CD4-positive, alpha-beta T cell treated with Interleukin-15 for 1 hour (primary cell): Measurements from ENCODE around the gene GPAT2.
"Not testable (repeated sequence)": the region's sequence is repeated elsewhere in the genome, so short reads cannot be mapped to it uniquely, and the experiment has no call there.

Experiments used
- DNase-seq: peaks from one replicate; pipeline ENCODE4 v3.0.0-alpha.2; 2020

The GPAT2 gene, protein sequence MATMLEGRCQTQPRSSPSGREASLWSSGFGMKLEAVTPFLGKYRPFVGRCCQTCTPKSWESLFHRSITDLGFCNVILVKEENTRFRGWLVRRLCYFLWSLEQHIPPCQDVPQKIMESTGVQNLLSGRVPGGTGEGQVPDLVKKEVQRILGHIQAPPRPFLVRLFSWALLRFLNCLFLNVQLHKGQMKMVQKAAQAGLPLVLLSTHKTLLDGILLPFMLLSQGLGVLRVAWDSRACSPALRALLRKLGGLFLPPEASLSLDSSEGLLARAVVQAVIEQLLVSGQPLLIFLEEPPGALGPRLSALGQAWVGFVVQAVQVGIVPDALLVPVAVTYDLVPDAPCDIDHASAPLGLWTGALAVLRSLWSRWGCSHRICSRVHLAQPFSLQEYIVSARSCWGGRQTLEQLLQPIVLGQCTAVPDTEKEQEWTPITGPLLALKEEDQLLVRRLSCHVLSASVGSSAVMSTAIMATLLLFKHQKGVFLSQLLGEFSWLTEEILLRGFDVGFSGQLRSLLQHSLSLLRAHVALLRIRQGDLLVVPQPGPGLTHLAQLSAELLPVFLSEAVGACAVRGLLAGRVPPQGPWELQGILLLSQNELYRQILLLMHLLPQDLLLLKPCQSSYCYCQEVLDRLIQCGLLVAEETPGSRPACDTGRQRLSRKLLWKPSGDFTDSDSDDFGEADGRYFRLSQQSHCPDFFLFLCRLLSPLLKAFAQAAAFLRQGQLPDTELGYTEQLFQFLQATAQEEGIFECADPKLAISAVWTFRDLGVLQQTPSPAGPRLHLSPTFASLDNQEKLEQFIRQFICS

DNA sequence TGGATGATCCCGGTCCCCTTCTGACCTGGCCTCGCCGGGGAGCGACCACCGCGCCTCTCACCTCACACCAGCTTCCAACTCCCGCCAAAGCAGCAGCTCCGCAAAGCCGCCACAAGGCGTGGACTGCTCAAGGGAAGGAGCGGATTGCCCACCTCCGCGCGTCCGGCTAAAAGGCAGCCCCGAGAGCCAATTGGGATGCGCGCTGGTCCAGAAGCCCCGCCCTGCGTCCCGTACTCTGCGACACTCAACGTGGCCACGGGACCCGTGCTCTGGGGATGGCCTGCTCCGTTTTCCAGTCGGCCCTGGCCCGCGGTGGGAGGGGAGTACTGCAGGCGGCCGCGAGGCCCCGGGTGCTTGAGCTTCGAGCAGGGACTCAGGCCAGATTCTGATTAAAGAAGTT, at the start of gene GPAT2:
Gene GPAT2 (minus strand): TSS at position 125 of the 400 bp plus-strand sequence. CDS start 2,557 bp downstream, outside the sequence.
- DNase-seq: not testable (repeated sequence)

DNA sequence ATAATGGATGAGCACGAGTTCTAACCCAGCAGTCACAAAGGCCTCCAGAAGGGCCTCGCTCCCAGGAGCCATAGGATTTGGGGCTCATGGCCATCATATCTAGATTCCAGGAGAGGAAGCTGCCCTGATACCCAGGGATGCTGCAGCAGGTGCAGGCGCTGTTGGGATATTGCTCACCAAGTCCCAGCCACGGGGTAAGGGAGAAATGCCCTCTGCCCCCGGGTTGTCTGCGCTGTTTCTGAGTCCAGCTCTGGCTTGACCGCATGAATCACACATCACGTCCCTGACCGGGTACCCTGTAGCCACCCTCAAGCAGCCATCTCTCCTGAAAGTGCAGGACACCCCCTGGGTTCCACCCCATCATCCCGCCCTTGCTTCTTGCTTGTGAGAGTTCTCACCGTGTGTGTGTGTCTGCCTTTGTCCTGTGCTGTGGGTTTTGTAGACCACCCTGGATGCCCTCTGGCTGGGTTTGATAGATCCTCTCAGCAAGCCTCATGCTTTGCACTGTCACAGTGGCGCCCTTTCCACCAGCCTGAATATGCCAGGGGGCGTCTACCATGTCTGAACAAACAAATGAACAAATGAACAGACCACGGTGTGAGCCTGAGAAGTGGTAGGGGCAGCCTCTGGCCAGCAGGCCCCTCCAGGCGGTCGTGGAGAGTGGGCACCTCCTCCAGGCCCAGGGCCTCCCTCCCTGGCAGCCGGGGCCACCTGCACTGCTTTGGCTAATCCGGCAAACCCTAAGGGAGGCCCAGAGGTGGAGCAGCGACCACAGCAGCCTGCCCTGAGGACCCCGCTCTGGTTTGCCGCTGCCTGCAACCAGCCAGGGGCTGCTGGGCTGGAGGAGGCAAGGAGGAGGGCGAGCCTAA, 49.5 kb upstream of the GPAT2 start:
- DNase-seq: no peak

DNA sequence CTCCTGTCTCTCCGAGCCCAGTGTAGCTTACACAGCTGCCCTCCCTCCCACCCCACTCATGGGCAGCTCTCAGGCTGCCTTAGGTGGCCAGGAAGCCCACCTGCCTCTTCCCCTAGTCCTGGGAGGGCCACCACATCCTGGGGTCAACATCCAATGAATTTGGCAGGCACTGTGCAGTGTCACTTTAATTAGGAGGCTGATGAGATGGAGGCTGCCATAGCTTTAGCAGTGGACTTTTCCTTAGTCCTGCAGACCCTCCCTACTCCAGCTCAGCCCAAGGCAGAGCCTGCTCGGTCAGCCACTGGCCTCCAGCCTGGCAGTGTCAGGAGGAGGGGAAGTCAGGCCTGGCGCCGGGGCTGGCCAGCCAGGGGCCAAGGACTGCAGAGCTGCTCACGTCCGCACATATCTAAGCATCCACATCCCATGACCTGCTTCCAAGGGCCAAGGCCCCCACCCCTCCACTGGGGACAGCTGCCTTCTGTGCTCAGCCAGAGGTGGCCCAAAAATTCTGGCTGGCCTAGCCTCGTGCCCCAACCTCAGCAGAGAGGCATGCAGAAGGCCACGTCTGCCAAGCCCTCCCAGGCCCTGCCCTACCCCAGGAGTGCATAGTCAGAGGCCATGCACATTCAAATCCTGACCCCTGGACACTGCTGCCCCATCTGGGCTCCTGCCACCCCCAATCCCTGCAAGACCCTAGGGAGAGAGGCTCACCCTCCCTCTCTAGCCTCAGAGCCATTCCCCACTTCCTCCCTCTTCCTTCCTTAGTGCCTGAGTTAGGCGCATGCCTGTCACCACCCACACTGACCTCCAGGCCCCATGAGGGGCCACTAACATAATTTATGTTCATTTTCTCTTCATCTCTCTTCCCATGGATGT, 48.6 kb upstream of the GPAT2 start:
- DNase-seq: no peak

DNA sequence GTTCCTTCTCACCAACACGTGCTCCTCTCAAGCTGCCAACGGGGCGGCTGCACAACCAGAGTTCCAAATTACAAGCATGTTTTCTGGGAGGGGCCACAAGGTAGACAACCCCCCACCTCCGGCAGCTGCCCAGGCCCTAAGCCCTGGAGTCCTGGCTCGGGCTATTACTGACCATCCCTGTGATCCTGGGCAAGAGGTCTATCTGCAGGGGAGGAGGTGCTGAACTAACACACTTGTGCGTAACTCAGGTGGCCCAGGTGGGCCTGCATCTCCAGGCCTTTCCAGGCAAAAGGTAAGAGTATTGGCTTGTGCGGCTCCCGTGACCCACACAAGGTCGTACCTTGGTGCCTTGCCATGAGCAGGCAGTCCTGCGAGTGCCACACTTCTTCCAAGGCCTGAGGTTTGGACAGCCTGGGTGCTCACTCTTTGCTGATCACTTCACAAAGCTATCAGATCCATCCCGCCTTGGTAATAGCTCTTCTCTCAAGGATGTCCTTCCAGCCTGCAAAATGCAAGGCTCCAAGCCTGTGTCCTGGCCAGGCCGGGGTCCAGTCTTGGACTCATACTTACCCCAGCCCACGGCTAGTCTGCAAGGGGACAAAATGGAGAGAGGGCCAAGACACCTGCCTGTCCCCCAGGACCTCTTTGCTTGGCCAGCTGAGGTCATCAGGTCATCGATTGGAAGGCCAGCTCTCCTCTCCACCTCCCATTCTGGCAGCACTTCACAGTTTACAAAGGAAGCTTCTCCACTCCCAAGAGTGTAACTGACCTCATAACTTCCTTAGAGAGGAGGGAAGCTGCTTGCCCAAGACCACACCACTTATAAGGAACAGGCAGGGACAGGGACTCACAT, 47.7 kb upstream of the GPAT2 start:
- no peak for DNase-seq

DNA sequence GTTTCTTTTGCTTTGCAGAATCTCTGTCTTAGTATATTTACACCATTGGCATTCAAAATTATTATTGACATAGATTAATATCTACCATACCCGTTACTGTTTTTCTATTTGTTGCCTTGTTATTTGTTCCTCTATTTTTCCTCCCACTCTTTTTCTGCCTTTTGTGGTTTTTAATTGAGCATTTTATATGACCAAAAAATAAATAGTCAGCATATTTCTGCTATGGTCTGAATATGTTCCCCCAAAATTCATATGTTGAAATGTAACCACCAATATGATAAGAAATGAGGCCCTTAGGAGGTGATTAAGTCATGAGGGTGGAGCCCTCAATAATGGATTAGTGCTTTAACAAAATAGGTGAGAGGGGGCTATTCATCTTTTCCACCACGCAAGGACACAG, 46.3 kb upstream of the GPAT2 start:
- no peak for DNase-seq

DNA sequence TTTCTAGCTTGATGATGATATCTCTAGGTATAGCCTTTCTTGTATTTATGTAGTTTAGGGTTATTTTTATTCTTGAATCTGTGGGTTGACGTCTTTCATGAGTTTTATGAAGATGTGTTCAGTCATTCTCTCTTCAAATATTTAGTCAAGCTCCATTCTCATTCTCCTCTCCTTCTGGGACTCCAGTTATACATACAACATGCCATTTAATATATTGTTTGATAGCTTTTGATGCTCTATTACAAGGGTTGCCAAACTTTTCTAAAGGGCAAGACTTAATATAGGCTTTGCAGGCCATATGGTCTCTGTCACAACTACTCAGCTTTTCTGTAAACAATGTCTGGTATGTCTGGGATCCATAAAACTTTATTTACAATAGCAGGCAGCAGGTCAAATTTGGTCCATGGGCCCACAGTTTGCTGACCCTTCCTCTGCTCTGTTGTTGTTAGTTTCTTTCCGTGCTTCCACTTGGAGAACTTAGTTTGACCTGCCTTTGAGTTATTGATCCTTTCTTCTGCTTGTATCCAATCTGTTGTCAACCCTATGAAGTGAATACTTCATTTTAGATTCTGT, 40.6 kb upstream of the GPAT2 start:
- DNase-seq: no peak

DNA sequence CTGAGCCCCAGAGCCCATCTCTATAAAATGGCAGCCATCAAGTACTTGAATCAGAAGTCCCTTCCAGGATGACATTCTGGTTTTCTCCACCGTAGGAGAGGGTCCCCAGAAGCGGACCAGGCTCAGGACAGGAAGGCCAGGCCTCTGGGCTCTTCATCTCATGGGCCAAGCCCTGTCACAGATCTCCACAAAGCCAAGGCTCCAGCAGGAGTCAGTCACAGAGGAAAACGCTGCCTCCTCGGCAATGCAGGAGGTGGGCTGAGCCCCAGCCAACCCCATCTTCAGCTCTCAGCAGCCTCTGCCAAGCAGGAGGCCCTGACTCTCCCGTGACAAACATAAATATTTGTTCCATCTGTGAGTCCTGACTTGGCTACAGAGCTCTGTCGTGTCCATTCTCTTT, 39.4 kb upstream of the GPAT2 start:
- DNase-seq: no peak

DNA sequence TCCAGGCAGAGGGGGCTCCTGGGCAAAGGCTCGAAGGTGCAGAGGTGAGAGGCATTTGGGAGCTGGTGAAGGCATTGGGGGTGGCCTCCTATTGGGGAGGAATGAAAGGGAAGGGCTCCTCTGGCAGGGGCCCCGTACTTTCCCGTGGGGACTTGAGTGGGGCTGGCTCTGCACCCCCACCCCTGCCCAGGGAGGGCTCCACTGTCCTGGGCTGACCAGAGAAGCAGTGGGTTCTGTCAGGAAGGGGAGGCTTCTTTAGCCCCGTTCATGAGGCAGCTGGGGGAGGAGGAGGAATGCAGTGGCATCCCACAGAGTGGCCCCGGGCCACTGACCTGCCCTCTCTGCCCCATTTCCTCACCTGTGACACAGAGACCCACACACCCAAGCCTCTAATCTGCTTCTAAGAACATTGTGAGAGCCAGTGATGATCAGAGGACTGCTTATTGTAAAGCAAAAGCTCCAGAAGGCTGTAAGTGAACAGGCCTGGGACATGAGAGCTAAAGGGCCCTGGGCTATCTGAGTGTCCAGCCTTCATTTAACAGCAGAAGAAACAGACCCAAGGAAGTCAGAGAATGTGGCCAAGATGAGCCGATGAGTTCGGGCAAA, 38.6 kb upstream of the GPAT2 start:
- no peak for DNase-seq

DNA sequence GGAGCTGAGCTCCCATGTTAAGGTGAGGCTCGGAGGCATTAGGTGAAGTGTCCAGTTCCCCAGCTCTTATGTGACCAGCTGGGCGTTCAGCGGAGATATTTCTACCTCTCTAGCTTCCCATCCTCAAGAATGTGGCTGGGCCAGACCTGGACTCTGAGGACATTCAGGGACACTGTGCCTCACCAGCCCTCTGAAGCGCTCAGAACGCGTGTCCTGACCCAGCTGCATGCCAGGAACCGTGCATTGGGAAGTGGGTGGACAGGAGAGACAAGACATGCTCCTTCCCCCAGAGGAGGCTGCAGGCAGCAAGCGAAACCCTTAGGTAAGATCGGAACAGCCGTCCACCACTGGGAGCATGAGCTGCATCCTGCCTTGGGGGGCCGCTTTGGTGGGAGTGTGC, 38.0 kb upstream of the GPAT2 start:
- no peak for DNase-seq

DNA sequence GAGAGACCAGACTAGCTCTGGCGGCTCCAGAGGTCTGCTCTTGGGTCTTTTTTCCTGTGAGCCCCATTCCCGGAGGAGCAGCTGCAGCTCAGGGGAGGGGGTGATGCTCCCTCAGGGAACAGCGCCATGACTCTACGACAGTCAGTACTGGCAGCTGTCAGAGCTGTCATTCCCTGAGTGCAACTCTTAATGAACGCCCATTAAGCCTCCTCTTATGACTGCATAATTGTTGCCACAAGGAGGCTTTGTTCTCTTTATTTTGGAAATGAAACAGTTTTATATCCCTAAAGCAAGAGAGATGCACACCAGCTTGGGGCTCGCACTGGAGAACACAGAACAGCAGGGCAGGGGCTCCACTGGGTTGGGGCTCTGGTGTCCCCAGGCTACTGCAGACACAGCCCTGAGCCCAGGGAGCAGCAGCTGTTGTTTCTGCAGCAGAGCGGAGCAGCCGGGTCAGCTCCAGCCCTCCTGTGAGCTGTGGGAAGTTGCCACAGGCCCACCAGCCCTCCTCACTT, 37.3 kb upstream of the GPAT2 start:
- DNase-seq: not testable (repeated sequence)

DNA sequence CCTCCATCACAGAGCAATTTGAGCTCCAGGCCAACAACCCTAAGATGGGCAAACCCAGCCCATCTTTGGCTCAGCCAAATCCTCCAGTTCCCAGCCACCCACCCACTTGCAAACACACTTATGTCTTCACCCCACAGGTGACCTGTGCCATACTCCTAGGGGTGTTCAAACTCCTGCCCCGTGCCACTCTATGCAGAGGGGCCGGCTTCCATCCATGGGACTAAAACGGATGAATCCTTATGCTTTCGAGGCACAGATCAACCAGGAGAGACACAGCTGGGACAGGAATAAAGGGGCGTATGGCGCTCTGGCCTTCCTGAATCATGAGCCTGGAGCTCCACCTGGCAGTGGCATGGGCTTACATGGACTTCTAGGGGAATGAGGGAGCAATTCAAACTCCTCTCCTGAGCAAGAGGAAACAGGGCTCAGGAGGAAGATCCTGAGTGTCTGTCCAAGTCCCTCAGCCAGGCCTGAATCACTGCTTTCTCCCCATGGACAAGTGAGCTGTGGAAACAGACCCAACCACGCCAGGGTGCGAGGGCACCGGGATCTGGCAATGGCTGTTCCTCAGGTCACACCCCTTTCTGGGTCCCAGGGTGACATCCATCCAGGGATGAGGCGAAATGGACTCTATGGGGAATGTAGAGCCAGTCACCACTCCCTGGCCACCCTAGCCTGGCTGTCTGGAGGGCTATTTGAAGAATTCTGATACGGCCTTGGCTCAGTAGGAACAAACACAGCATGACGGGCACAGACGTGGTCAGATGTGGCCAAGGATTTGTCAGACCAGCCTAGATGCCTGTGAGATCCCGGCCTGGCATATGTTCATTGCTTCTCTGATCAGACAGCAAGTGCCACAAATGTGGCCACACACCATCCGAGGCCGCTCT, 36.6 kb upstream of the GPAT2 start:
- DNase-seq: not testable (repeated sequence)

DNA sequence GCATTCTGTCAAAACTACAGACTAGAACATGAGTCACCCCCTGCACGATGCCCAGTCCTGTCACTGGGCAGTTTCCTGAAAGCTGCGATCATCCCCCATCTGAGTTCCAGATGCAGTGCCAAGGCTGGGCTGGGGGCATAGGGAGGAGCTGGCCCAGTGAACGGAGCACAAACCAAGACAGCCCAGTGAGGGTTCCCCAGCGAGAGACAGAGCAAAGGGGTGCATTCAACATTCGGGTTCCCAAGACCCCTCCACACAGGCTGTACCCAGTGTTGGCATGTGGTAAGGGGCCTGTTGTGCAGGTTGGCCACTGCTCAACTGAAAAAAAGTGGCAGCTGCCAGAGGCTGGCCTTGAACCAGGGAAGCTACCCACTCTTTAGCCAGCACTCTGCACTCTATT, 35.6 kb upstream of the GPAT2 start:
- not testable (repeated sequence) for DNase-seq

DNA sequence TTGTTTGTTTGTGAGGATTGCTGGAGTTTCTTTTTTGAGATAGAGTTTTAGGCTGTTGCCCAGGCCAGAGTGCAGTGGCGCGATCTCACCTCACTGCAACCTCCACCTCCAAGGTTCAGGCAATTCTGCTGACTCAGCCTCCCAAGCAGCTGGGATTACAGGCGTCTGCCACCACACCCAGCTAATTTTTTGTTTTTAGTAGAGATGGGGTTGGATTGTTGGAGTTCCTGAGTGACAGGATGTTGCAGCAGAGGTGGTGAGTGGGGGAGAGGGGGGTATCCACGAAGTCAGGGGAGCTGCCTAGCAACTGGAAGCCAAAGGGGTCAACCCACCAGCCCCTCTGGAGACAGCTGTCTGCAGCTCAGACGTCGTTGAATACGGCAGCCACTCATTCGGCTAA, 35.2 kb upstream of the GPAT2 start:
- not testable (repeated sequence) for DNase-seq

DNA sequence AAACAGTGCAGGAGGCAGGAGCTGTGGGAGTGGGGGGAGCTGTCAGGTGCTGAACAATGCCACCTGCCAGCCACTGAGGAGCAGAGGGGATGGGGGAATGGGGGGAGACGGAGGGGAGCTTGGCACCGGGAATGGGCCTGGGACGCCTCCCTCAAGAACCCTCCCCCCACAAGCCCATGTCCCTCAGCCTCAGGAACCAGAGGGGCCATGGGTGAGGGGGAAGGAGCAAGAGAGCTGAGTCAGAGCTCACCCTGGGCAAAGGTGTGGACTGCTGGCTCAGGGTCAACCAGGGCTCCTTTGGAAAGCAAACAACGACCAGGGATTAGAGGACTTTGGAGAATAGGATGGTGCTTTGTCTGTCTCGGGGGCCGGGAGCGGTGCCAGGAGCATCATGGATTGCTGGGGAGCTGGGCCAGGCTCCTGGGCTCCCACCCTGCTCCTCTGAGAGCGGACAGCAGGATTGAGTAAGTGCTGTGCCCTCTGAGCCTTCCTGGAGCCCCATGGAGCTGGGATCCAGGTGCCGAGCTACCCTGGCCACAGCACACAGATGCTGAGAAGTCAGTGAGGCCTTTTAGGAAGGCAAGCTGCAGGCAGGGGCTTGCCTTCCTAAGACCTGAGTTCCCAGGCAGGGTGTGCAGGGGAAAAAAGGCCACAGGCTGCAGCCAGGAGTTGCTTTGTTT, 33.3 kb upstream of the GPAT2 start:
- DNase-seq: not testable (repeated sequence)

DNA sequence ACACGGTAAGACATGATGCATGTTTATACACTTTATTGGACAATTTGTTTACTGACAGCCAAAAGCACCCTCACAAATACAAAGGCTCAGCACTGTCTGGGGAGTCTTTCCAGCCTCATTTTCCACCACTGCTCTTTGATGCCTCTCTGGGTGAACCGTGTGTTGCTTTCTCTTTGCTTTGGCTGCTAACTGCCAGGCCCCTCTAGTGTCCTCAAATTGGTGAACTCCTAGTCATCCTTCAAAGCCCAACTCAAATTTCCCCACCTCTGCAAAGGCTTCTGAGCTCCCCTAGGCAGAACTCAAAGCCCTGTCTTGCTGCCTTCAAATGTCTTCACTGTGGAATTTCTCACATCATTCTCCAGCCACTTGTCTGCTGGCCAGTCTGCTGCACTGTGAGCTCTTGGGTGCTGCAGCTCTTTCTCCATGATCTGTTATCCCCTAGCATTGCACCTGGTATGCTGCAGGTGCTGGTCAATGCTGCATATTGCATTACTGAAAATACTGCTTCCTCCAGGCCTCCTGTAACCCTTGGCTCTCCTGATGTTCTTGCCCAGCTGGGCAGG, 32.5 kb upstream of the GPAT2 start:
- not testable (repeated sequence) for DNase-seq

DNA sequence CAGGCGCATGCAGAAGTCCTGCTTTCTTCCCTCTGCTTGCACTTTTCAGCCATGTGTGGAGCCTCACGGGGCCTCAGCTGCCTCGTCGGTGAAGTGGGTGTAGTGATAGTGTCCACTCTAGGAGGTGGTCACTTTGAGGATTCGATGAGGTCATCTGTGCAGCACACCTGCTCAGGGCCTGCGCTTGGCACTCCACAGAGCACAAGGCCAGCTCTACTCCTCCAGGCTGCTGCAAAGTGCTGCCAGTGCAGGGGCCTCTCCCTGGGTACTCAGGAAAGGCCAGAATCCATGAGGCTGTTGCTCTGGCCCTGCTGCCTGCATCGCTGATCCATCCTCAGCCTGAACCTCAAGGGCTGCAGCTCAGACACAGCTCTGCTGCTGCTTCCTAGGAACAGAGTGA, 31.8 kb upstream of the GPAT2 start:
- not testable (repeated sequence) for DNase-seq

DNA sequence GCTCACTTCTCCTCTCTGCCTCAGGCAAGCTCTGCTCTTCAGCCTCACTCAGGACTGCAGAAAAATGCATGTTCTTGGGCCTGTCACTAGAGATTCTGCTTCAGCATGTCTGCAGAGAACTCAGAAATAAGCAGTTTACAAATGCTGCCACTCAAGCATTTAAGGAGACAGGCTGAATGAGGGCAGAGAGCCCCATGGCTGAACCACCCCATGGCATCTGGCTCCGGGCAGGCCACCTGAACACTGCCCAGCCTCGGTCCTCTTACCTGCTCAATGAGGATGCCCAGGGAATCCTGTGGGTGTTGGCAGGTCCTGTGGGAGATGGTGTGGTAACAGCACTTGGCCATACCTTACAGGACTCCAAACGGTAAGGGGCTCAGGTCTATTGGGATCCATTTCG, 31.2 kb upstream of the GPAT2 start:
- not testable (repeated sequence) for DNase-seq

DNA sequence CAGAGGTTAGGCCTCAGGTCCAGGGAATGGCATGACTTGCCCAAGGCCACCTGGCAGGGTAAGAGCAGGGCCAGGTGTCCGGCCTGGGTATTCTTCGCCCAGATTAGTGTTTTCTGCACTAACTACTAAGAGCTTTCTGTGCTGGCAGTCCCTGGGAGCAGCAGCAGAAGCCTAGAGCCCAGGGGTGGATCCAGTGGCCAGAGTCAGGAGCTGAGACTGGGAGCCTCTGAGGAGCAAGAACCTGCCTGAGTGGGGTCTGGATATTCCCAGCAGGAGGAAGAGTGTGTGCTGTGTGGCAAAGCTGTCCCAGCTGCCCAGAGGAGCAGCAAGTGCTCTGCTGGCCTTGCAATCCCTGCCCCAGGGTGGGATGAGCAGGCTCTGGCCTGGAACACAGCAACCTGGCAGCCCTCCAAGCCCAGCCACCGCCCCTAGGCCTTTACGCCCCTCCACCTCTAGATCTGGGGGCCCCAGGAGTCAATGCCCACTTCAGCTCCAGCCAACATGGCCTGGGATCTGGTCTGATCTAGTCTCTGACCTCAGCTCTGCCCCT, 30.7 kb upstream of the GPAT2 start:
- DNase-seq: no peak
